Right hindlimb (tissue), 1 donor: ENCODE measurements around the gene BRI3.
"Not testable (repeated sequence)": the region's sequence is repeated elsewhere in the genome, so short reads cannot be mapped to it uniquely, and the experiment has no call there.

ENCODE experiments used
- DNase-seq: peaks from one replicate; pipeline ENCODE4 v3.0.0-alpha.2; 2018

Gene BRI3

DNA sequence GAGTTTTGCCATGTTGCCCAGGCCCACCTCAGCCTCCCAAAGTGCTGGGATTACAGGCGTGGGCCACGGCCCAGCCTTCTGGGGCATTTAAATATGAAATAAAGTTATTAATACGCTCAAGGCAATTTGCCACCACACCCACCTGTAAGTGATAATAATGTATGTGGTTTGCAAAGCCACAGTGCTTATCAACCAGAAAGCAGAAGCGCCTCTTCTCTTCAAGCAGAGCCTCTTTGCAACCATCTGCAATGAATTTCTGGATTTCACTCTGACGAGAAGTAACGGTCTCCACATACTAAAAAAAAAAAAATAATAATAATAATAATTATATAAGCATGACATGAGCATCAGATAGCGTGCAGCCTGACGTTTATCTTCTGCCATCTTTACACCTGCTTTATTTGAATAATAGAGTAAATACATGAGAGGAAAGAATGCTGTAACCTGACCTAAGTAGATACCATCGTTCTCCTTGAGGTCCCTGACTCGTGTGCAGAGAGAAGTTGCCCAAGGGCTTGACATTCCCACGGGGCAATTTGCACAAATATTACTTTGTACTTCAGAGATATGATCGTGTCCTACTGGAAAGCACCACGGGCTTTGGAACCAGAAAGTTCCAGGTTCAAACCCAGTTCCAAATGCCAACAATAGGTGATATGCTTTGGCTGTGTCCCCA lies 34.0 kb downstream of the BRI3 start:
- no peak for DNase-seq

DNA sequence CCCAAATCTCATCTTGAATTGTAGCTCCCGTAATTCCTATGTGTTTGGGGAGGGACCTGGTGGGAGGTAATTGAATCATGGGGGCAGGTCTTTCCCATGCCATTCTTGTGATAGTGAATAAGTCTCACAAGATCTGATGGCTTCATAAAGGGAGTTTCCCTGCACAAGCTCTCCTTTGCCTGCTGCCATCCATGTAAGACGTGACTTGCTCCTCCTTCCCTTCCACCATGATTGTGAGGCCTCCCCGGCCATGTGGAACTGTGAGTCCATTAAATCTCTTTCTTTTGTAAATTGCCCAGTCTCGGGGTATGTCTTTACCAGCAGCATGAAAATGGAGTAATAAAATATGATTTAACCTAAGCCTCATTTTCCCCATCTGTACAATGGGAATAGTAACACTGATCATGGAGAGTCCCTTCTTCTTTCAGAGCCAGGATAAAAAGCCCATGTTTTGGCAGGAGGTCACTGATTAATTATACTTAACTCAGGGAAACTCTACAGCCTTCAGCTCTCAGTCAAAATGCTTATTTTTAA lies 34.6 kb downstream of the BRI3 start:
- not testable (repeated sequence) for DNase-seq

DNA sequence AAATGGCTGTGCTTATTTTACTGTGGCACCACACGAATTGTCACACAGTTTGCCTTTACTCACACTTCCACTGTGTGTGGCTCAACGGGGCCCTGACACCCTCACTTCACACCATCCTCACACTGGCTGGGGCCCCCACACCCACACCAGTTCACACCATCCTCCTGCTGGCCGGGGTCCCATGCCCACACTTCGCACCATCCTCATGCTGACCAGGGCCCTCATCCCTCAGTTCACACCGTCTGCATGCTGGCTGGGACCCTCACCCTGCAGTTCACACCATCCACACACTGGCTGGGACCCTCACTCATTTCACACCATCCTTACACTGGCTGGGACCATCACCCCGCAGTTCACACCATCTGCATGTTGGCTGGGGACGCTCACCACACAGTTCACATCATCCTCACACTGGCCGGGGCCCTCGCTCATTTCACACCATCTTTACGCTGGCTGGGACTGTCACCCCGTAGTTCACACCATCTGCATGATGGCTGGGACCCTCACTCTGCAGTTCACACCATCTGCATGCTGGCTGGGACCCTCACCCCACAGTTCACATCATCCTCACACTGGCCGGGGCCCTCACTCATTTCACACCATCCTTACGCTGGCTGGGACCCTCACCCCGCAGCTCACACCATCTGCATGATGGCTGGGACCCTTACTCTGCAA lies 36.0 kb downstream of the BRI3 start:
- no peak for DNase-seq

DNA sequence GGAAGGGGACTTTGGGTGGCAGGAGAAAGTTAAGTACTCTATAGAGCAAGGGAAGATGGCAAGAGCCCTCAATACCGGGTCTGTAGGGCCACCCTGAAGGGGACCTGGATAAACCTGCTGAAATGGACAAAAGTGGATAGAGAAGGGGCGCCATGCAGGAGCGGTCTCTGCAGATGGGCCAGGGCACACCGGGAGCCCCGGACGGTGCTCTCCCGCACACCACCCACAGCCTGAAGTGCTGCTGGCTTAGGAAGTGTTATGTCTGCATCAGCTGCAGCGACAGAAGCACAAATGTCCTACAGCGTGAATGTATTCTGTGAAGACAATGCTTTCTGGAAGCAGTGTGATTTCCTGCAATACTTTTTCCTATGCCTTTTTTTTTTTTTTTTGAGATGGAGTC lies 37.7 kb downstream of the BRI3 start:
- DNase-seq, result no peak

DNA sequence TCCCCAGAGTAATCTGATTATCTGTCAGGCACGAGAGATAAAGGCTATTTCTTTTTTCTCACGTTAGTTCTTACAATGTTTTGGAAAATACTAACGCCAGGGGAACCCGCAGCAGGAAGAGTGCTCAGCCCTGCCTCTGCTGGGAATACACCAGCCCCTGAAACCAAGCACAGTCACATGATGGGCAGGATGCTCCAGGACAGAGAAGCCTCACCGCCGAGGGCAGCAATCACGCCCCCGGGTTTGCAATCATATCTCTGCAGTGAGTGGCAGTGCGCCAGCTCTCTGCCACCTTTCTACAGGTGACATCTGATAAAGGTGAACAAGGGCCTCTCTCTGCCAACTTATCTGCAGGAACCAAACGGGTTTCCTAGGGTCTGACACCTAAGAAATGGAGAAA lies 39.8 kb downstream of the BRI3 start:
- DNase-seq, result no peak

DNA sequence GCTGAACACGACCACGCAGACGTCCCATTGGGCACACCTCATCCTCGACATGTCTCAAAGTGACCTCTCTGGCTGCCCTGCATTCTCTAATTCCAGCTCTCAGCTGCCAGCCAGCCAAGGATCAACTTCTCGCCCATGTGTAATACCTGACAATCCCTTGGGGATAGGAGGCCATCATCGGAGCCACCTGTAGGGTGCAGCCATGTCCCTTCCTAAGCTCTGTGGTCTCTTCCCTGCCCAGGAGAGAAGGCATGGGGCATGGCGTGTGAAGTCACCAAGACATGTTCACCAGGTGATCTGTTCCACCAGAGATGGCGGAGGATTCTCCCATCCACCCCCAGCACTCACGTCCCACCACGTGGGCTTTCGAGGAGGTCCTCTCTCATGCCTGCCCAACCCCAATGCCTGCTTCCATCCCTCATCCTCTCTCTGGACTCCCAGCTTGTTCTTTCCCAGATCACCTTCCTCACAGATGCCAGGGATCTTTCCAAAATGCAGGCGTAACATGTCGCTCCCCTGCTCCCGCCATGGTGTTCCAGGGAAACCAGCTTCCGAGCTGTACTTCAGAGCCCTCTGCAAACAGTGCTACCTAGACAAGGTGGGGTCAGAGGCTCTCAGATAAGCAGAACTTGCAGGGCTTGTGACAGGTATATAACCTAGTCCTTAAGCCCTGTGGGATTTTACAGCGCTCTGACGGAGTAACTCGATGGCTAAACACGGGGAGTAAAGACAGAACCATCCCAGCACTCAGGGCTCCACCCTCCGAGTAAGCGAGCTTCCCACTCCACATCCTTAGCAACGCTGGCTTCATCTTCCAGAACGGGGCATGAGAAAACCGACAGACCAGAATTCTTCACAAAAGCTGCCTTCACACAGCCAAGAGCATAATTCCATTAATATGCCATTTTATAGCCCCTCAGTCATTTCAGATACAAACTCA lies 41.1 kb downstream of the BRI3 start:
- no peak for DNase-seq

DNA sequence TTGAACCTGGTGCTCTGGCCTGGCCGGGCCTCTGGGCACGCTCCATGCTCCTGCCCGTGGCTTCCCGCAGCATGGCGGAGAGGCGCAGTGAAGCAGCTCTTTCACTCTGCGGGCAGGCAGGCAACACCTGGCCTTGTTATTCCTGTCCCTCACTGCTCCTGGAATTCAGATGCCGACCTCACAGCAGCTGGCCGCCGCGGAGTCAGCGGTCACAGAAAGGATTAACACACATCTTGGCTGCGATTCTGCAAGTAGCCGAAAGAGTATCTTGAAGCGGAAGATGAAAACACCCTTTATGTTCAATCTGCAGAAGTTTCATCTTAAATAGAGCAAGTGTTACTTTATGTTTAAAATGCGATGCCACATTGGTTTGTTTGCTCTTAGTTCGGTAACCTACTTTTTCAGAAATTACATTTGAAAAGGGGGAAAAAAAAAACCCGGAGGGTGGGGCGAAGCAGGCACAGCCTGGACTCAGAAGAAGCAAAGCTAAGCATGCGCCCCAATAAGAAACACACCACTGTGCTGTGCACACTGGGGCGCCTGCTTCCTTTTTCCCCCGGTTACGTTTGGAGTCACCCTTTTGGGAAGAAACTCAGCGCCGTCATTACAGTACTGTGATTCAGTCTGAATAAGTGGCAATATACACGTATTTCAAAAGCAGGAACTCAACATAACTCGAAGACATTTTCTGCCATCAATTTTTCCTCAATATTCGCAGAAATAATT lies 42.3 kb downstream of the BRI3 start:
- peak; percentile 60 for DNase-seq

DNA sequence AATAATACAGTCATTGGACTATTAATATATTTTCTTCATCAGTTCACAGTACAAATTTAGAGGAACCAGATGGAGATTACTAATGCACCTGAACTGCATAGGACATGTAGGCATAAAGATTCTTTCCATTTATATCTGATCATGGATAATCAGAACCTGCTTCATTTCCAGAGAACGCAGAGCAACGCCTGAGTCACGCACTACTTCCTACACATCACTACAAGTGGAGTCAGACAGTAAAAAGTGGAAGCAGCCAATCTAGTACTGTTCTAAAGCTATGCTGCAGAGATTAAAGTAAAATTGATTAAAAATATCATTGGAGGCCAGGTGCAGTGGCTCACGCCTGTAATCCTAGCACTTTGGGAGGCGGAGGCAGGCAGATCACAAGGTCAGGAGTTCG lies 43.3 kb downstream of the BRI3 start:
- no peak for DNase-seq

DNA sequence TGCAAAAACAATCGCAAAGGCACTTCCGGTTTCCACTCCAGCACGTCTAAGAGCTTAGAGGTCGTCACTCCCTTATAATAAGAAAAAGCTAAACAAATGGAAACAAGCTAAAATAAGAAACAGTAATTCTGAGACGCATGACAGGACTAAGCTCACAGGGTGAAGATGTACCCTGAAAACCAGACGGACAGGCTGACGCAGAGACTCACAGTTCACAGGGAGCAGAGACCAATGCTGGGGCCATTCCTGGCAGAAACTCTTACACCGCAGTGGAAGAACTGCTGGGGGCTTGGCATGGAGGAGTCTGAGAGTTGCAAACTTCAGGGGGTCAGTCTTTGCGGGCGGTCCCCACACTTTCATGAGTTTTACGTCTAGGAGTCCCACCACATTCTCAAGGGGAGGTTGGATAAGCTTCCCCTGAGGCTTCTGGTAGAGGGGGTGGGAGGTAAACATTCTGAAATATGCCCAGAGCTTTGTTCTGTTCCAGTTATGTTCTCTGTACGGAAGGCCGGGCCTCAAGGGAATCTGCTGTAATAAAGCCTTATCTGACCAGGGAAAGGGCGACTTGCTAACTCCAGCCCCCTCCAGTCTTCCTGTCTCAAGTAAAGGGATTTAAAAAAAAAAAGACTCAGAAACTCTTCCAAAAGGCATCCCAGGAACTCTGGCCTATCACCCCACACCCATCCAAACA lies 47.8 kb downstream of the BRI3 start:
- DNase-seq, result no peak

DNA sequence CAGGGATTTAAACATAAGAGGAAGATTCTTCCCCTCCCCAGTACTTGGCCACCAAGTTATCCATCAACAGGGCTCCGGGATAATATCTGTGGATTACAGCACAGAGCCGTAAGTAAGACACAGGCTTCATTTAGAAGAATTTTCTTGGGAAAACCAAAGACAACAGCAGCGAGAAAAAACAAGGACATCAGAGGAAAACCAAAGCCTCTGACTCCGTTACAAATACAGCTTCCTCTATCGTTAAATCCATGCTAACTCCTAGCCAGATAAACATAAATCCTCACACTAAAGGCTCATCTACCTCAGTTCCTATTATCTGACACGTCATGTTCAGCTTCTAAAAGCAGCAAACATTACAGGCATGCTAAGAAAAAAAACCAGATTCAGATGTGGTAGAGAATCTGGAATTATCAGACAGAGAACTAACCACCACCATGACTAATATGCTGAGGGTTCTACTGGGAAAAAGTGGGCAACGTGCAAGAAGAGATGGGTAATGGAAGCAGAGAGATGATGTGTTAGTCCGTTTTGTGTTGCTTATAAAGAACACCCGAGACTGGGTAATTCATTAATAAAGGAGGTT lies 48.4 kb downstream of the BRI3 start:
- DNase-seq, result no peak

DNA sequence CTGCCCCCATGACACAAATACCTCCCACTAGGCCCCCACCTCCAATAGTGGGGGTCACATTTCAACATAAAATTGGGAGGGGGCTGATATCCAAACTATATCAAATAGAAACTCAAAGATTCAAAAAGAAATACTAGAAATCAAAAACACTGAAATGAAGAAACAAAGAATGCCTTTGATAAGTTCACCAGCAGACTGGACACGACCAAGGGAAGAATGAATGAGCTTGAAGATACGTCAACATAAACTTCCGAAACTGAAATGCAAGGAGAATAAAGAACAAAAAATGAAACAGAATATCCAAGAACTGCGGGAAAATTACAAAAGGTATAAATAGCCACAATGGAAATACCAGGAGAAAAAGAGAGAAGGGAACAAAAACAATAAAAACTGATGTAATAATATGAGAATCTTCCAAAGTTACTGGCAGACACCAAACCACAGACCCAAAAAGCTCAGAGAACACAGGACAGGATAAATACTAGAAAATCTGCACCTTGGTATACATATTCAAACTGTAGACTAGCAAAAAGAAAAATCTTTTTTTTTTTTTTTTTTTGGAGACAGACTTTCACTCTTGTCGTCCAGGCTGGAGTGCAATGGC lies 49.5 kb downstream of the BRI3 start:
- no peak for DNase-seq

DNA sequence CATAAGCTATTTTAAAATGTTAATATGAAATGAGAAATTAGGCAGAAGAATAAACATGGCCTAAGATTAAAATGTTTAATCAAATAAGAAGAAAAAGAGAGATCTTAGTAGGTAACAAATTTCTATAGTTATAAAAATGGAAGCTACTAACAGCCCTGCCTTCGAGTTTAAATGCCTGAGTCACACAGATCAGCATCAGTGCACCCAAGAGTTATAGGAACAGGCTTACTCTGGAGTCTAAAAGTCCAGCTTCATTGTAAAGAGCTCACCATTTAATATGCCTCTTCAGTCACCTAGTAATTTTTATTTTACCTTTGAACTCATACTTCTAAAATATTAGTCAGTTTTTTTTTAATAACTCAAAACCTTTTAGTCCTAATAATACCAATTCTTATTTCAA lies 52.6 kb downstream of the BRI3 start:
- DNase-seq, result no peak

DNA sequence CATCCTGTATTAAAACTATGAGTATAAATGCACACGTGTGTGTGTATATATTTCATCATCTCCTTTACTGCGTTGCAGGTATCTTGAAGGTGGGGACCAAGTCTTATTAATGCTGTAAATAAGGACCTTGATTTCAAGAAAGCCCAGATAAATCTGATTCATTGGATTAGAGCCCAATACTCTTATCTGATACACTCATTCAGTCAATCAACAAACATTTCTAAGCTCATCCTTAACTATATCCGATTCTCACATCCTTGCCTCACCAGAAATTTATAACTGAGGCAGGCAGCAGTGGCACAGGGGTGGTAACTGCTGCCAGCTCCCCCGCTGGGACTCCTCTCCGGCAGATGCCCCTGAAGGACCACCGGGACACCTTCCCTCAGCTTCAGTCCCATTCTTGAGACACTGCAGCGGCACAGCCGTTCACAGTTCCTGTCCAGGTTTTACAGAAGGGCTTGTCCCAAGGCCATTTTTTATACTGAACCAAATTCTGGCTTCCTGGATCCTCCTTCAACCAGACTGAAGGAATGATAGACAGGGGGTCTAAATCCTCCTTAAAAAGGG lies 54.0 kb downstream of the BRI3 start:
- no peak for DNase-seq

DNA sequence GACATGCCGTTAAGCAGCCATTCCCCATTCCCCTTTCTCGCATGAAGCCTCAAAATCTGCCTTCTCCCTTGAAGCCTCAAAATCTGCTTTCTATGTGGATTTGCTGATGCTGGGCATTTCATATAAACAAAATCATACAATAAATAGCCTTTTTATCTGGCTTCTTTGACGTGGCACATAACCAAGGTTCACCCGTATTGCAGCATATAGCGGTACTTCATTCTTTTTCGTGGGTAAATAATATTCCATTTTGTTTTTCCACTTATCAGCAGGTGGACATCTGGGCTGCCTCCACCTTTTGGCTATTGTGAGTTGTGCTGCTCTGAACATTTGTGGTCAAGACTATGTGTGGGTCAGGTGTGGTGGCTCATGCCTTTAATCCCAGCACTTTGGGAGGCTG lies 57.0 kb downstream of the BRI3 start:
- no peak for DNase-seq

DNA sequence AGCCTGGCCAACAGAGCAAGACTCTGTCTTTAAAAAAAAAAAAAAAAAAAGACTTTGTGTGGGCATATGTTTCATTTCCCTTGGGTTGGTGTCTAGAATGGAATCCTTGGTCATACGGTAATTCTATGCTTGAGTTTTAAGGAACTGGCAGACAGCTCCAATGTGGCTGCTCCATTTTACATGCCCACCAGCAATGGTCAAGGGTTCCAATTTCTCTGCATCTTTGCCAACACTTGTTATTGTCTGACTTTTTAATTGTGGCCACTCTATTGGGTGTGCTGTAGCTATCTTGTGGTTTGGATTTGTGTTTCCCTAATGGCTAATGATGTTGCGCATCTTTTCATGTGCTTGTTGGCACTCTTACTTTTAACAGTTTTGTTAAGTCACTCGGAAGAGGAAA lies 57.6 kb downstream of the BRI3 start:
- DNase-seq, result no peak

DNA sequence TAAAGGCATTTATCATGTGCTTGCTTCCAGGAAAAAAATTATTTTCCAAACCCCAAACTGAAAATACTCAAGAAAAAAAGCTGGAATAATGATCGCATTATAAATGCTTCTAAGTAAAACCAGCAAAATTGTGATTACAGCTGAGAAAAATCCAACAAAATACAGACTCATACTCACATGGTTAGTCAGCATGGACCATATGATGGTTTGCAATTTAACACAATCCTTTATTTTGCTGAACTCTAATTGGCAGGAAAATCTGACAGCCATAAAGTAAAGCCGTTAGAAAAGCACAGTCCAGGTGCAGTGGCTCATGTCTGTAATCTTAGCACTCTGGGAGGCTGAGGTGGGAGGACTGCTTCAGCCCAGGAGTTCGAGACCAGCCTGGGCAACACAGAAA lies 59.6 kb downstream of the BRI3 start:
- DNase-seq, result no peak
